ENCODE results near the gene NUDT9. TPM values are rescaled to one million over a fixed set of nuclear protein-coding genes. Genes with fewer than 3 reads are reported as not detected.
"Not testable (repeated sequence)": the region's sequence is repeated elsewhere in the genome, so short reads cannot be mapped to it uniquely, and the experiment has no call there.

Gene NUDT9
- total and polyA plus RNA-seq, 3 donors from 2014 or later: 28.4 to 45.0 (median 38.0) TPM

DNA sequence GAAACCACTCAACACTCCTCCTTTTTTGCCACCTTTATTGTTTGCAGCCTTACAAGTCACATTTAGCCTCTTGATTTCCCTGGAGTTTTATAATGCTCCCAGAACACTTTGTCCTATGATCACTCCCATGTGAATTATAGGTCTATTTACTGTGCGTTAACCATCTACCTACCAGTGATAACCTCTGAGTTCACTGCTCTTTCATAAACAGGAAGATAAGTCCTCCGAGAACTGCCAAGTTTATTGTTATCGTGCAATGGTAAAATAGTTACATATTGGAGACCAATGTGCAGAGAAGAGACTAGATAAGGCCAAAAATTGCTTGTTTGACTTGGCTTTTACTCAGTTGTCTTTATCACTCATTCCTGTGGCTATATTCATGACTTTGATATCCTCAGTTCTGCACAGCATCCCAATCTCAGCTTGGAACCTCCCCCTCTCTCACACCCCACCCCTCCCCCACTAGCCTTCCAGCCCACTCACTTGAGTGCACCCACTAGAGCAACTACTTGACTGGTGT is 12.9 kb upstream of the NUDT9 start:
- WGBS, 2 donors: 35 to 36% methylated on average over 3 of the region's 3 CpGs
- no peak for DNase-seq
- no peaks in the 10 kb centered on the region for H3K27me3 ChIP-seq
- peaks cover 7% of the 10 kb centered on the region for H3K4me1 ChIP-seq
- H3K9me3 ChIP-seq: no peaks in the 10 kb centered on the region
- TF ChIP-seq POLR2A (IDR thresholded peaks at IDR 0.05): no peak
- TF ChIP-seq, protein P1, sequence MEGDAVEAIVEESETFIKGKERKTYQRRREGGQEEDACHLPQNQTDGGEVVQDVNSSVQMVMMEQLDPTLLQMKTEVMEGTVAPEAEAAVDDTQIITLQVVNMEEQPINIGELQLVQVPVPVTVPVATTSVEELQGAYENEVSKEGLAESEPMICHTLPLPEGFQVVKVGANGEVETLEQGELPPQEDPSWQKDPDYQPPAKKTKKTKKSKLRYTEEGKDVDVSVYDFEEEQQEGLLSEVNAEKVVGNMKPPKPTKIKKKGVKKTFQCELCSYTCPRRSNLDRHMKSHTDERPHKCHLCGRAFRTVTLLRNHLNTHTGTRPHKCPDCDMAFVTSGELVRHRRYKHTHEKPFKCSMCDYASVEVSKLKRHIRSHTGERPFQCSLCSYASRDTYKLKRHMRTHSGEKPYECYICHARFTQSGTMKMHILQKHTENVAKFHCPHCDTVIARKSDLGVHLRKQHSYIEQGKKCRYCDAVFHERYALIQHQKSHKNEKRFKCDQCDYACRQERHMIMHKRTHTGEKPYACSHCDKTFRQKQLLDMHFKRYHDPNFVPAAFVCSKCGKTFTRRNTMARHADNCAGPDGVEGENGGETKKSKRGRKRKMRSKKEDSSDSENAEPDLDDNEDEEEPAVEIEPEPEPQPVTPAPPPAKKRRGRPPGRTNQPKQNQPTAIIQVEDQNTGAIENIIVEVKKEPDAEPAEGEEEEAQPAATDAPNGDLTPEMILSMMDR (IDR thresholded peaks at IDR 0.05): no peak
- no peak overlapping the region for H3K27ac ChIP-seq
- H3K4me3 ChIP-seq: no peak overlapping the region
- intact Hi-C loops (cut with DNase I; ENCODE audit: low total_unique reads): no loop called here
- H3K36me3 ChIP-seq (ENCODE audit: low read depth, missing control alignments): no peaks in the 10 kb centered on the region

- H3K36me3 ChIP-seq (ENCODE audit: low read depth, missing control alignments): no peaks in the 10 kb centered on the region
- peaks cover 7% of the 10 kb centered on the region for H3K4me1 ChIP-seq
- no peak for DNase-seq
- 41 to 51% methylated on average over 2 of the region's 2 CpGs for WGBS, 2 donors
- no peaks in the 10 kb centered on the region for H3K9me3 ChIP-seq
- no peaks in the 10 kb centered on the region for H3K27me3 ChIP-seq
- intact Hi-C loops (cut with DNase I; ENCODE audit: low total_unique reads): no loop called here
- no peak overlapping the region for H3K27ac ChIP-seq
- no peak for TF ChIP-seq POLR2A (IDR thresholded peaks at IDR 0.05)
- TF ChIP-seq, protein P1 (IDR thresholded peaks at IDR 0.05): no peak
- H3K4me3 ChIP-seq: no peak overlapping the region
These were observed 12.2 kb upstream of the NUDT9 start for GRCh38 chr4:87410157-87410556.

DNA sequence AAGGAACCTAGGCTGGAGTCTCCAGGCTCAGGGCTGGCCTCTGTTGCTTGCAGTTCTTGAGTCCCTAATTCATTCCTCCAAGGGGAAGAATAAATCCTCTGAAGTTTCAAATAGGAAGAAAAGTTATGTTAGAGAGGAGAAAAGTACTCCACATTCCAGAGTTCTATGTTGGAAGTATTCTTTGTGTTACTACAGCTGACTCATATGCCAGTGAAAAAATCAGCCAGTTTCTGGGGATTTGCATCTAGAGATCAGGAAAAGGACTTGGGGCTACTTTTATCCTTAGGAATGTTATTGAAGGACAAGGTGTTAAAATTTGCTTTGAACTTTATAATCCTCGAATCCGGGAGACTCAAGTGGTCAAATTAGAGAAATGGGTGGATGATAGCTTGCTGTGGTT is 11.7 kb upstream of the NUDT9 start:
- intact Hi-C loops (cut with DNase I; ENCODE audit: low total_unique reads): no loop called here
- WGBS, 2 donors: 87 to 98% methylated on average over 2 of the region's 2 CpGs
- TF ChIP-seq, protein P1 (IDR thresholded peaks at IDR 0.05): no peak
- TF ChIP-seq POLR2A (IDR thresholded peaks at IDR 0.05): no peak

GRCh38 chr4:87414816-87415215 is 7.6 kb upstream of the NUDT9 start:
- Histone ChIP-seq H3K4me3 (no peak overlapping the region), H3K27me3 (no peaks in the 10 kb centered on the region), H3K36me3 (ENCODE audit: low read depth, missing control alignments) (no peaks in the 10 kb centered on the region), H3K9me3 (no peaks in the 10 kb centered on the region), H3K27ac (no peak overlapping the region), H3K4me1 (peaks cover 5% of the 10 kb centered on the region)
- DNase-seq: no peak
- no peak for TF ChIP-seq POLR2A (IDR thresholded peaks at IDR 0.05)
- intact Hi-C loops (cut with DNase I; ENCODE audit: low total_unique reads): no loop called here

More for the DNA sequence above, 11.7 kb upstream of the NUDT9 start:
- Histone ChIP-seq H3K9me3 (no peaks in the 10 kb centered on the region), H3K36me3 (ENCODE audit: low read depth, missing control alignments) (no peaks in the 10 kb centered on the region), H3K4me3 (no peak overlapping the region), H3K4me1 (peaks cover 7% of the 10 kb centered on the region), H3K27me3 (no peaks in the 10 kb centered on the region), H3K27ac (no peak overlapping the region)
- no peak for DNase-seq

DNA sequence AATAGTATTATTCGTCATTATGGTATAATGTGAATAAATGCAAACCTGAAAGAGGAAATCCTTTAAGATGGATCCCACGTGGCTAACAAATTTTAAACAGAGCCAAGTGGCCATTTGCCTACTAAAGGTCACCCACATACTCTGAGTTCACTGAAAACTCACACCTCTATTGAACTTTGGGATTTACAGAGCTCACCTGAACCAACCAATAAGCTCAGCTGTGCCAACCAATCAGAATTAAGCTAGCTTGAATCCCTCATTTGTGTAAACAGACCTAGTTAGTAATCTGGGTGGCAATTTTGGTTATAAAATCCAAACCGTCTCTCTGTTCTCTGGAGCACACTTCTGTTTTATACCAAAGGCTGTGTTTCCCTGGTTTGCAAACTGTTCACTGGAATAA is 5.4 kb upstream of the NUDT9 start:
- DNase-seq: no peak
- TF ChIP-seq, protein P1 (IDR thresholded peaks at IDR 0.05): no peak
- TF ChIP-seq POLR2A (IDR thresholded peaks at IDR 0.05): no peak

GRCh38 chr4:87418410-87418809 is 4.0 kb upstream of the NUDT9 start:
- H3K4me3 ChIP-seq; H3K9me3 ChIP-seq; H3K27ac ChIP-seq; H3K27me3 ChIP-seq; H3K4me1 ChIP-seq; H3K36me3 ChIP-seq (ENCODE audit: low read depth, missing control alignments); DNase-seq; intact Hi-C loops (cut with DNase I; ENCODE audit: low total_unique reads): not testable (repeated sequence)
- WGBS, 2 donors: 89 to 95% methylated on average over 4 of the region's 4 CpGs

More for the DNA sequence above, 5.4 kb upstream of the NUDT9 start:
- no peaks in the 10 kb centered on the region for H3K27me3 ChIP-seq
- H3K4me1 ChIP-seq: no peaks in the 10 kb centered on the region
- no peaks in the 10 kb centered on the region for H3K36me3 ChIP-seq (ENCODE audit: low read depth, missing control alignments)
- H3K9me3 ChIP-seq: no peaks in the 10 kb centered on the region
- intact Hi-C loops (cut with DNase I; ENCODE audit: low total_unique reads): no loop called here
- 64 to 77% methylated on average over 3 of the region's 3 CpGs for WGBS, 2 donors
- no peak overlapping the region for H3K27ac ChIP-seq
- H3K4me3 ChIP-seq: no peak overlapping the region

Measured in testis (tissue), 3 donors.